Body of pancreas (tissue), 4 donors: ENCODE results near the gene GAB1. TPM values are rescaled to one million over a fixed set of nuclear protein-coding genes. Genes with fewer than 3 reads are reported as not detected.

Experiments
- ATAC-seq: fragments of 150-250 bp; one replicate; pipeline ENCODE4 v1.9.1; 2016
- DNase-seq, 4 donors: peaks; one replicate each; pipeline ENCODE4 v3.0.0-alpha.2; 2019
- H3K27ac ChIP-seq, 4 donors: fragments of 200-600 bp; sonication (generic); 1 replicate in 3 of 4; 2 replicates in 1 of 4; pipeline versions ENCODE4 v1.5.1 to v1.6.1; 2016 to 2019; ENCODE audit warnings: mild to moderate bottlenecking in 1 of 4, mixed read lengths in 1 of 4, moderate library complexity in 1 of 4
- H3K27me3 ChIP-seq, 2 donors: fragments of 200-600 bp; sonication (generic); one replicate each; pipeline ENCODE4 v1.6.0; 2016; ENCODE audit warnings: mild to moderate bottlenecking in 1 of 2
- H3K36me3 ChIP-seq, 2 donors: fragments of 200-600 bp; sonication (generic); replicated peaks in 1 of 2; 2 replicates each; pipeline ENCODE4 v1.5.1; 2016; ENCODE audit warnings: low read depth in 2 of 2; ENCODE audit not compliant: insufficient read depth in 1 of 2
- H3K4me1 ChIP-seq: fragments of 200-600 bp; sonication (generic); one replicate; pipeline ENCODE4 v1.6.0; 2016
- H3K4me3 ChIP-seq, 2 donors: fragments of 200-600 bp; sonication (generic); 1 replicate in 1 of 2; 2 replicates in 1 of 2; pipeline ENCODE4 v1.5.1; 2016 to 2019
- H3K9me3 ChIP-seq, 3 donors: fragments of 200-600 bp; sonication (generic); 1 replicate in 2 of 3; 2 replicates in 1 of 3; pipeline ENCODE4 v1.5.1; 2016
- CTCF ChIP-seq, 7 experiments: fragments of 450-650 bp in 4 of 7; fragments of 200-600 bp in 3 of 7; sonication (generic) in 3 of 7; IDR thresholded peaks; one replicate each; pipeline ENCODE4 v1.5.1; 2016 to 2019; ENCODE audit warnings: antibody characterized with exemption in 7 of 7
- POLR2A ChIP-seq, 3 donors: fragments of 450-650 bp; IDR thresholded peaks; one replicate each; pipeline ENCODE4 v1.6.1; 2016; ENCODE audit warnings: antibody characterized with exemption in 3 of 3, mild to moderate bottlenecking in 2 of 3
- WGBS, 2 donors: methylation state at CpG; one replicate each; pipeline ENCODE4 v1.1.5; 2017; 5-methylcytosine and 5-hydroxymethylcytosine counted together
- intact Hi-C: fragments of 100-400 bp; cut with DNase I; formaldehyde crosslinking; loops from one replicate; pipeline ENCODE4 v1.15.1; 2023
- total RNA-seq, 2 donors: library from RNA; depleted of rRNA; stranded (reverse); fragments of >200 nt; gene quantifications; one replicate each; pipeline ENCODE4 v1.1.0, GENCODE V29; 2016

Gene GAB1
- total RNA-seq, 2 donors from 2014 or later, result 13.0 to 26.0 TPM

DNA sequence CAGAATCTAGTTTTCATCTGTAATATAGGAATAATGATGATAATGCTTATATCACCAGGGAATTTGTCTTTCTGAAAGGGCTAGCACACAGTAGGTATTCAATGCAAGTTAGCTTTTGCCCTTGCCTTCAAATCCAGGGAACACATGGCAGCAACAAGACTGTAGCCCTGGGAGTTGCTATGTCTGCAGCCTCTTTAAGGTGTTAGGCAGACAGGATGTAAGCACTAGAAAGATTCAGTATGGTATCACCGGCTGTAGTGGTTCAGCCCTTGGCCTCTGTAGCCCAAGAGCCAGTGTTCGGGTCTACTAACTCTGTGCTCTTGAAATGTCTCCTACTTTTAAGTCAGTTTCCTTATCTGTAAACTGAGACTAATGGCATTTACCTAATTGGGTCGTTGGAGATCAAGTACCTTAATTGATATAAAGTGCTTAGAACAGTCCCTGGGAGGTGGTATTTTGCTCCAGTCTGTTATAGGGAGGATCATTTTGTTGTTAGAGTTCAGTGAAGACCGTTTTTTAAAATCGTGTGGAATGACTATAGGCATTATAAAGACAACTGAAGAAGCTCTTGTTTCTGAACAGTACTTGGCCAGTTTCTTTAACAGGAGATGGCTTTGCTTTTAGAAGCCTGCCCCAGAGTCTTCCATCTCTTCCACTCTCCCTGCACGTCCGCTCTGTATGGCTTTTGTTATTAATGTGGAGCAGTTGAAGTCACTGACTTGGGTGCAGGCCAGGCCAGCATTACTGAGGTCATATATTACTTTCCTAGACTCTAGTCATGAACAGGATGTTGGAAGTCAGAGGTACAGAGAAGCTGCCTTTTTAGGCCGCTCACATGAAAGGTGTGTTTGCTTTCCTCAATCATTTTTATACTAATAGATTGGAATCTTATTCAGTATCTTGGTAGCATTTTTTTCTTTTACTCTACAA, 44.8 kb downstream of the GAB1 start:
- ATAC-seq, result peak; percentile 95

GRCh38 chr4:143382596-143382995, 45.9 kb downstream of the GAB1 start:
- ATAC-seq, result no peak
- Histone ChIP-seq H3K4me1 (peaks cover 33% of the 10 kb centered on the region), H3K27ac (peak overlapping the region in 3 of 4 donors; percentile 22 to 77 (median 29))

More for the DNA sequence above, 44.8 kb downstream of the GAB1 start:
- peak; percentile 66 to 89 (median 82) for DNase-seq
- intact Hi-C loops, result no loop called here
- Histone ChIP-seq H3K27me3 (no peaks in the 10 kb centered on the region), H3K4me1 (peaks cover 43% of the 10 kb centered on the region), H3K27ac (peak overlapping the region in 3 of 4 donors; percentile 29 to 77 (median 42)), H3K4me3 (no peak overlapping the region), H3K9me3 (no peaks in the 10 kb centered on the region), H3K36me3 (no peaks in the 10 kb centered on the region)
- WGBS, 2 donors, result 52 to 54% methylated on average over 8 of the region's 8 CpGs
- TF ChIP-seq CTCF (IDR thresholded peaks at IDR 0.05) (no peak), POLR2A (IDR thresholded peaks at IDR 0.05) (peak in 1 of 3 donors; percentile 13)

DNA sequence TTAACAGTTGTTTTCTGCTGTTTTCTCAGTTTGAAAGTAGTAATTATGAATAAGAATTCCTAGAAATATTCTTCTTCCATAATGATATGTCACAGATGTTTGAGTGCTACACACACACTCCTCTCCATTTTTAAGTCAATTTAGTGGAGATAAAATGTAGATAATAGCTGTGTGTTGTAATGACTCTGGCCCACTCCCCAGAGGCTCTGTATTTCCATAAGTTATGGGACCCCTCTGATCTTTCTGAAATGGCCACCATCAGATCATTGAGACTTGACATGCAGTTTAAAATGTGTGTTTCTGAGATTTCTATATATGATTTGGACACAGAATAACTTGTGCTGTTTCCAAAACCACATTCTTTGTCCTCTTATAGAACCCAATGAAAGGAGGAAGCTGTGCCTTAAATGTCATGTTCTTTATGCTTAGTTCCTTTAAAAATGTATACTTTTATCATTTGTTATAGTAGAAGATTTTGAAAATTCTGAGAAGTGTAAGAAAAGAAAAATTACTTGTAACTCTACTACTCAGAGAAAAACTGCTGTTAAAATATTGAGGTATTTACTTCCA, 46.4 kb downstream of the GAB1 start:
- TF ChIP-seq CTCF (IDR thresholded peaks at IDR 0.05) (no peak), POLR2A (IDR thresholded peaks at IDR 0.05) (no peak)
- peaks cover 31% of the 10 kb centered on the region for H3K4me1 ChIP-seq
- peak overlapping the region in 2 of 4 donors; percentile 29 to 77 for H3K27ac ChIP-seq
- H3K36me3 ChIP-seq, result no peaks in the 10 kb centered on the region
- intact Hi-C loops, result no loop called here
- no peaks in the 10 kb centered on the region for H3K27me3 ChIP-seq
- H3K9me3 ChIP-seq, result no peaks in the 10 kb centered on the region
- DNase-seq (no peak), ATAC-seq (no peak)
- H3K4me3 ChIP-seq, result no peak overlapping the region

More at GRCh38 chr4:143382596-143382995, 45.9 kb downstream of the GAB1 start:
- DNase-seq, result no peak
- 14 to 32% methylated on average over 4 of the region's 4 CpGs for WGBS, 2 donors
- Histone ChIP-seq H3K27me3 (no peaks in the 10 kb centered on the region), H3K36me3 (no peaks in the 10 kb centered on the region), H3K9me3 (no peaks in the 10 kb centered on the region), H3K4me3 (no peak overlapping the region)
- no peak for TF ChIP-seq CTCF (IDR thresholded peaks at IDR 0.05)
- no peak for TF ChIP-seq POLR2A (IDR thresholded peaks at IDR 0.05)
- intact Hi-C loops, result no loop called here

DNA sequence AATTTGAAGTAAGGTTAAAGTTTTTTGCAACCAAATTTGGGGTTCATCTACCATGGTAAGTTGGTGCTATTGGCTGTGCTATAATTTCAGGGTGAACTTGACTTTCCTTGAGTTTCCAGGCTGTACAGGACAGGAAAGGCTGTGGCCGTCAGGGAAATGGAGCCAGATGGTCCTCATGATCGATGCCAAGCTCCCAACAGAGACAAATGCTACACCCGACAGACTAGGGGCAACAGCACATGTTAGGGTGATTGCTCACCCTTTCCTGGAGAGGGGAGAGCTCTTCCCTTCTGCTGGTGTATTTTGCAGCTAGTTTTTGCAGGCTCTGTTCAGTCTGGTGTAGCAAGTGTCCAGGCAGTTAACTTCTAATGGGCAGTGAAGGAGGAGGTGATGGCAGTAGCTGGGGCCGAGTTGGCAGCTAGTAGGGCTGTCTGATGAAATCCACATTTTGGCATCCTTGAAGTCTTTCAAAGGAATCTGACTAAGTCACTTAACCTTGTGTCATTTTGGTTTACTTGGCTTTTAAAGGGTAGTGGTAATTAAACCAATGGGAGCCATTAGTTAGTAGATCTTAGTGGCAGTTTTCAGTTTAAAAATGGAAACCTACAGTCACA, 47.8 kb downstream of the GAB1 start:
- intact Hi-C loops, result no loop called here

More for the DNA sequence above, 47.8 kb downstream of the GAB1 start:
- Histone ChIP-seq H3K36me3 (no peaks in the 10 kb centered on the region), H3K27ac (no peak overlapping the region), H3K27me3 (no peaks in the 10 kb centered on the region), H3K9me3 (no peaks in the 10 kb centered on the region), H3K4me1 (peaks cover 29% of the 10 kb centered on the region), H3K4me3 (no peak overlapping the region)
- DNase-seq, result no peak
- ATAC-seq, result no peak
- no peak for TF ChIP-seq POLR2A (IDR thresholded peaks at IDR 0.05)
- TF ChIP-seq CTCF (IDR thresholded peaks at IDR 0.05), result no peak
- WGBS, 2 donors, result 60 to 81% methylated on average over 4 of the region's 4 CpGs
